ENCODE measurements around the gene COIL.
"Not testable (repeated sequence)": the region's sequence is repeated elsewhere in the genome, so short reads cannot be mapped to it uniquely, and the experiment has no call there.

Gene COIL

DNA sequence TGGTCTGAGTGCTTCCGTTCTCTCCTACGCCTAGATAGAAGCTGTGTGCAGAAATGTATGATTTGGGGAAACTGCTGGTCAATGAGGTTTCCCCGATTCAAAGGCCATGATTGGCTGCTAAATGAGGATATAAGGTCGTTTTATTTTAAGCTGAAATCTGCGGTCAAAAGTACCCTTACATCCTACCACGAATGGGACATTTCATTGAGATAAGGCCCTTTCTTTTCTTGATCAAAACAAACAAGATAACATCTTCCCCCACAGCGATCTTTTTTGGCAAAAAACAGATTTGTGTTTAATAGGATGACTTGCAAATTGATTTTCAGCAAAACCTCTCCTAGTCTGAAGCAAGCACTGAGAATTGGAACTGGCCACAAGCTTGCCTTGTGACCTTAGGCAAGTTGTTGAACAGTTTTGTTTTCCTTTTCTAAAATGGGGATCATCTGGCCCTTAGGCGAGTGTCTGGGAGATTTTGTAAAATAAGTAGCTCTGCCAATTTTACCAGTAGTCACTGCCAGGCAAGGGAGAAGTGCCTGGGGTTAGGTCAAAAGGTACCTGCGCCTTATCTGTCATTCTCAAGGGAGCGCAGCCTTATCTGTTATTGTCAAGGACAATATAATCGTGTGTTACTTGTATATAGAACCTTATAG lies 17.7 kb upstream of the COIL start:
- DNase-seq, result no peak

- DNase-seq, result peak; percentile 78
These were observed 17.0 kb upstream of the COIL start, which contains the start of gene SCPEP1 for GRCh38 chr17:56977673-56978395. SCPEP1 (plus strand) TSS chr17:56978131; CDS start chr17:56978160, 29 bp downstream.

GRCh38 chr17:56976941-56977608 lies 16.2 kb upstream of the COIL start:
- DNase-seq, result no peak

- DNase-seq, result no peak
These were observed 14.8 kb upstream of the COIL start for GRCh38 chr17:56975656-56976055.

DNA sequence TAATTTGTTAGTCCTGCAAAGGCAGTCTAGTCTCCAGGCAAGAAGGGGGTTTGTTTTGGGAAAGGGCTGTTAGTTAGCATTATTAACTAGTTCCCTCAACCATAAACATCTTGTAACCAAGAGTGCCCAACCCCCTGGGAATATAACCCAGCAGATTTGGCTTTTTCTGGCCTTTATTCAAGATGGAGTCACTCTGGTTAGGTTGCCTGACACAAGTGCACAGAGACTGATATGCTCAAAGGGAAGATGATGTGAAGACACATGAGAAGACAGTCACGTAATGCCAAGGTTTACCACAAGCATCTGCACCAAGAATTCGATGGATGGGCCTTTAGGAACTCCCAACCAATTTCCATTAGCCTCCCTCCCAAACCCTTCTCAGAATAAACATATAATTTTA lies 13.2 kb upstream of the COIL start:
- no peak for DNase-seq

DNA sequence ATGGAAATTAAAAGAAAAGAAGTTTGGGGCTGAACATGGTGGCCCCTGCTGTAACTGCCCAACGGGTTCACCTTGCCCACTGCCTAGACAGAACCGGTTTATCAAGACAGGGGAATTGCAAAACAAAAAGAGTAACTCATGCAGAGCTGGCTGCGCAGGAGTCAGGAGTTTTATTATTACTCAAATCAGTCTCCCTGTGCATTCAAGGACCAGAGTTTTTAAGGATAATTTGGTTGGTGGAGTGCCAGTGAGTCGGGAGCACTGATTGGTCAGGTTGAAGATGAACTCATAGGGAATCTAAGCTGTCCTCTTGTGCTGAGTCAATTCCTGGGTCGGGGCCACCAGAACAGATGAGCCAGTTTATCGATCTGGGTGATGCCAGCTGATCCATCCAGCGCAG lies 12.7 kb upstream of the COIL start:
- no peak for DNase-seq

GRCh38 chr17:56972111-56972730 lies 11.4 kb upstream of the COIL start:
- no peak for DNase-seq

DNA sequence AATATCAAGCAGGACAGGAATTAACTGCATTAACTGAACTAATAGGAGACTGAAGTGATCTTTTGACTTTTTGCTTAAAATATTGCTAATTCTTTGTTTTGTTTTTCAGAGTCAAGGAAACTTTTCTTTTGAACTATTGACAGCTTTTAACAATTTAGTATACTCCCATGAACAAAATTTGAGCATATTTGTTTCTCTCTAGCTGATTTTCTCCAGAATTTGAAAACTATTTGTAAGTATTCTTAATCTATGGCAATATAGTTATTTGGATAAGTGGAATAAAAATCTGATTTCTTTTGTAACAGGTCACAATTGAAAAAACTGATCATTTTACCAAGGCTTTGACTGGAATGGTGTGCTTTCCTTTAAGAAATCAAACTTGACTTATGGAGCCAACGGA lies 10.1 kb upstream of the COIL start:
- no peak for DNase-seq

GRCh38 chr17:56966338-56966737 lies 5.5 kb upstream of the COIL start:
- DNase-seq, result no peak

DNA sequence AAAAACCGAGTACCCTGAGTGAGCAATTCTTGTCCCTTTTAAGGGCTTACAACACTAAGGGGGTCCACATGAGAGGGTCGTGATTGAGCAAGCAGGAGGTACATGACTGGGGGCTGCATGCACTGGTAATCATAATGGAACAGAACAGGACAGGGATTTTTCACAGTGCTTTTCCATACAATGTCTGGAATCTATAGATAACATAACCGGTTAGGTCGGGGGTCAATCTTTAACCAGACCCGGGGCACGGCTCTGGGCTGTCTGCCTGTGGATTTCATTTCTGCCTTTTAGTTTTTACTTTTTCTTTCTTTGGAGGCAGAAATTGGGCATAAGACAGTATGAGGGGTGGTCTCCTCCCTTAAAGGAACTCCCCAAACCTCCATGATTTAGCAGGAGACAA lies 4.8 kb upstream of the COIL start:
- DNase-seq, result not testable (repeated sequence)

DNA sequence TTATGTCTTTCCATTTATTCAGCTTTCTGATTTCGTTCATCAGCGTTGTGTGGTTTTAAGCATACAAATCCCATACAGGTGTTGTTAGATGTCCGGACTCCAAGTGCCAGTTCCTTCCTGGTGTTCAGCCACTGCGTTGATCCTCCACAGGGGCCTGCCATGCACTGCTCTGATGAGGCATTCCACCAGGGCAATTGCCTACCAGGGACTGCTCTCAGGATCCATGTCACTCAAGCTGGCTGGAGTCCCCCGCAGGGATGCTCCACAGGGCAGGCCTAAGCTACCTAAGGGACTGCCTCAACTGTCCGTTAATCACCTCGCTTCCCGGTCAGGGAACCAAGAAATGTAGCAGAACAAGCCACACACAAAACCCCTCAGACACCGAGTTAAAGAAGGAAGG lies 4.4 kb upstream of the COIL start:
- DNase-seq, result not testable (repeated sequence)

DNA sequence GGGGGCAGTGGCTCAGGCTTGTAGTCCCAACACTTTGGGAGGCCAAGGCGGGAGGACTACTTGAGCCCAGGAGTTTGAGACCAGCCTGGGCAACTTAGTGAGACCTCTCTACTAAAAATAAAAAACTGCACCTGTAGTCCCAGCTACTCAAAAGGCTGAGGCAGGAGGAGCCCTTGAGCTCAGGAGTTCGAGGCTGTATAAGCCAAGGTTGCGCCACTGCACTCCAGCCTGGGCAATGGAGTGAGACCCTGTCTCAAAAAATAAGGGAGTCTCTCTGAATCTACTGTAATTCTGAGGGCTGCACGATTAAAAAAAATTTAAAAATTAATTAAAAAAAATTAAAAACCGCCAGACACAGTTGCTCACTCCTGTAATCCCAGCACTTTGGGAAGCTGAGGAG lies 3.9 kb downstream of the COIL start:
- DNase-seq, result no peak

DNA sequence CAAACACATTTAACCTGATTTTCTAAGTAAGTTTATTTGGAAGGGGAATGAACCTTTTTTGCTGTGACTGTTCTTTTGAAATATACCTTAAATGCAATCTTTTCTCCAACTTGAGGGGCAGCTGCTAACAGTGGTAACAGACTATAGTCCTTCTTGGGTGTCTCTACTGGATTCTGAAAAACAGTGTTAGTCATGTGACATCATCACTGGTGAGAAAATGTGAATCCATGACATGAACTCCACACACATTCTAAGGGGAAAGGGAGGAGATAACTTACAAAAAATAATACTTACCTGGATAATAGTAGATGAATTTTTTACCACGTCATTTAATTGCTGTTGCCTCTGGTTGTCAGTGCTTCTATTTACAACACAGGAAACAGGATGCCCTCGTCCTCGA lies 11.3 kb downstream of the COIL start:
- DNase-seq, result no peak

DNA sequence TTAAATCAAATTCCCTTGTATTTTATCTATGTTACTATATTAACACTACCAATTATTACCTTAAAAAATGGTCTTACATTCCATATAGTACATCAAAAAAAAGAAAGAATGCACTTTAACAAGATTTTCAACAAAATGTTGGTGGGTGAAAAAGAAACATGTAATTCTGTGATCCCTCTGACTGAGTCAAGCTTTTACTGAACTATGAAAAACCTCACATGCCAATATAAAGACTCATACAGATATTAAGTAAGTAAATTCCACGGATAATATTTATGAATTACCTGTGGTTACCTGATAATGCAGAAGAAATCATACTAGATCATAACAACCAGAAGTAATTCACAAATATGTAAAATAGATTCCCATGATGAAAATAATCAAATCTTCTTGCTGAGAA lies 12.4 kb downstream of the COIL start:
- no peak for DNase-seq

DNA sequence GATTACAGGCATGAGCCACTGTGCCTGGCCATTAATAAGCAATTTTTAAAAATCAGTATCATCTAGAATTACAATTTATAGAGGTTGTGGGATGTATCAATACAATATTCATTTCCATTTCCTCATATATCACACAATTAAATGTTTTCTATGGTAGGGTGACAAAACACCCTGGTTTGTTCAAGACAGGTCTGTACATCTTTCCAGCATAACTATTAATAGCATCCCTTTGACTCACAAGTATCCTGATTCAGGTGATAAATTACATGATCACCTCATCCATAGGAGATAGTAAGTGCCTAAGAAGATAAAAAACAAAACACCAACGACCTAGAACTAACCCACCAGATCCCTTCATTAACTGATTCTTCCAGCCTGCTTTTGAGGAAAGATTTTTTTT lies 13.1 kb downstream of the COIL start:
- no peak for DNase-seq

DNA sequence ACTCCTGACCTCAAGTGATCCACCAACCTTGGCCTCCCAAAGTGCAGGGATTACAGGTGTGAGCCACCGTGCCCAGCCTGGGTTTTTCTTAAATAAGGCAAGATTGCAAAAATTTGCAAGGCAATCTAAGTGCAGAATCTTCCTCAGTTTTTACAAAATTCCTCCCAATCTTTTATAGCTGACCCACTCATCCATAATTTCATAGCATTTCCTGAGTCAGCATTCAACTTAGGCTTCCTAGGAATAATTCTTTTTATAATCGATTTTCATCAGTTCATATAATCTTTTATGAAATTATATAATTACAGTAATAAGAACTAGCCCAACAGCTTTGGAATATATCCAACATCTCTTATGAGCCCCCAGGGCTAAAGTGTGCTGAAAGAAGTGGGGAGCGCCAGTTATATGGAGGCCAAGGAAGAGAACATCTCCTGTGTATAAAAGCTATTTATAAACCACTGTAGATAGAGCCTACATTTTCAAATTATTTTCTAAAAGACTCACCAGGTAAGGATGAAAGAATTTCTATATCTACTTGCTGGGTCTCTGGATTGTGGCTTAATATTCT lies 14.8 kb downstream of the COIL start:
- DNase-seq, result no peak

DNA sequence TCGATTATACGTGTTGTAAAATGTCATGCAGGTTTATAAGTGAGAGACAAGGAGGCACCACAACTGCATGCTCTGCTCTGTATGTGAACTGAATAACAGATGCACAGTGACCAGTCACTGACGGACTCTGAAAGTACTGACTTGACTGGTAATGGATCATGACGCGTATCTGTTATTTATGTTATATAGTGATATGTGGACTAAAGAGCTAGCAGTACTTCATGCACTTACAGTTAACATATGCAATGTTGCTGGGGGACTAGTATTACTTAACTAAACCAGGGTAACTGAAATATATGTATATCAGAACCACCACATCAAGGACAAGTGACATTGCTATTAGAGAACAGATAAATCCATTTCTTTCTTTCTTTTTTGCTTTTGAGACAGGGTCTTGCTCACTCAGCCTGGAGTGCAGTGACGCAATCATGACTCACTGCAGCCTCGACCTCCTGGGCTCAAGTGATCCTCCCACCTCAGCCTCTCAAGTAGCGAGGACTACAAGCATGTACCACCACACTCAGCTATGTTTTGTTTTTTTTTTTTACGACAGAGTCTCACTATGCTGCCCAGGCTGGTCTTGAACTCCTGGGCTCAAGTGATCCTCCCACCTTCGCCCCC lies 17.2 kb downstream of the COIL start:
- no peak for DNase-seq

DNA sequence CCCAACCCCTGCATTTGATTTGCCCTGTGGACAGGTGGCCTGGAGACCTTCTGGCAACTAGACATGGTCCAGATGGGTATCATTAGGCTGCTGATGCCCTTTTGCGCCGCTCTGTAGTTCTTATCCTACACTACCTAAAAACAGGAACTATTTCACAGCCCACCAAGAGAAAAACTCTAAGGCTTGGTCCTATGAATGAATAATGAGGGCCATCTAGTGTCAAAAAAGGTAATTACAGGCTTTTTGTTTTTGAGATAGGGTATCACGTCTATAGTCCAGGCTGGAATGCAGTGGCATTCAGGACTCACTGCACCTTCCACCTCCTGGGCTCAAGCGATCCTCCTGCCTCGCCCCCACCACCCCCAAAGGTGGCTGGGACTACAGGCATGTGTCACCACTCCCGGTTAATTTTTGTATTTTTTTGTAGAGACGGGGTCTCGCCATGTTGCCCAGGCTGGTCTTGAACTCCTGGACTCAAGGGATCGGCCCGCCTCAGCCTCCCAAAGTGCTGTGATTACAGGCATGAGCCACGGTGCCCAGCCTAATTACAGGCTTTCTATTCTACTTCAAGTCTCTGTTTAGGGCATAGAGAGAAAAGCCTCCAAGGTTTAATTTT lies 20.9 kb downstream of the COIL start:
- no peak for DNase-seq

DNA sequence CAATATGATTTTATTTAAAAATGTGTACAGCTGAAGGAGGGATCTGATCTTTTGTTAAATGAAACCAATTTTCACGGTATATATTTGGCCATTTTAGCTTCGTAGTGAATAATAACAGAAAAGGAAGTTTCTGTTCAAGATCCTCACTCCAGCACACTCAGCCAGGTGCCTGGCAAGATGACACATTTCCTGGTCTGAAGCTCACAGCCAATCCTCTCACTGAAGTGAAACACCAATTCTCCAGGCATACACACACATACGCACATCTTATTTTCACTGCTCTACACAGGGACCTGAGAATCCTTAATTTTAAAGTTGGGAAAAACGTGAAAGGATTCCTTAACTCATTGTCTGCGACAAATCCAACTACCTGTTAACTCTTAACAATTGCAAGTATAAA lies 22.6 kb downstream of the COIL start:
- not testable (repeated sequence) for DNase-seq

- DNase-seq, result no peak
These were observed 23.2 kb downstream of the COIL start for GRCh38 chr17:56937687-56938086.

- DNase-seq, result no peak
These were observed 24.0 kb downstream of the COIL start for GRCh38 chr17:56936697-56937322.

- no peak for DNase-seq
These were observed 25.4 kb downstream of the COIL start for GRCh38 chr17:56935461-56935860.

All from stimulated activated CD4-positive, alpha-beta T cell treated with anti-CD3 and anti-CD28 coated beads, Interleukin-4, amount 100 ng/mL, for 24 hours (primary cell).